KOPT-K1 (cell line): ENCODE measurements around the gene UVSSA.
"Not testable (repeated sequence)": the region's sequence is repeated elsewhere in the genome, so short reads cannot be mapped to it uniquely, and the experiment has no call there.

Experiments used
- H3K27ac ChIP-seq: fragments of 200-600 bp; sonication (generic); 2 replicates; pipeline ENCODE4 v1.5.1; 2016; ENCODE audit warnings: antibody characterized with exemption, mild to moderate bottlenecking, low read depth, low read length; ENCODE audit not compliant: poor library complexity, severe bottlenecking
- H3K36me3 ChIP-seq: fragments of 200-600 bp; sonication (generic); 2 replicates; pipeline ENCODE4 v1.5.1; 2017; ENCODE audit warnings: antibody characterized with exemption, mild to moderate bottlenecking, low read length, moderate library complexity; ENCODE audit not compliant: insufficient read depth
- H3K9me3 ChIP-seq: fragments of 200-600 bp; sonication (generic); 2 replicates; pipeline ENCODE4 v1.5.1; 2017; ENCODE audit warnings: antibody characterized with exemption, low read length, mild to moderate bottlenecking; ENCODE audit not compliant: insufficient read depth, poor library complexity, severe bottlenecking

UVSSA gene

GRCh38 chr4:1377606-1378261 lies 30.7 kb downstream of the UVSSA start:
- Histone ChIP-seq H3K9me3 (no peaks in the 10 kb centered on the region), H3K36me3 (no peaks in the 10 kb centered on the region), H3K27ac (no peak overlapping the region)

DNA sequence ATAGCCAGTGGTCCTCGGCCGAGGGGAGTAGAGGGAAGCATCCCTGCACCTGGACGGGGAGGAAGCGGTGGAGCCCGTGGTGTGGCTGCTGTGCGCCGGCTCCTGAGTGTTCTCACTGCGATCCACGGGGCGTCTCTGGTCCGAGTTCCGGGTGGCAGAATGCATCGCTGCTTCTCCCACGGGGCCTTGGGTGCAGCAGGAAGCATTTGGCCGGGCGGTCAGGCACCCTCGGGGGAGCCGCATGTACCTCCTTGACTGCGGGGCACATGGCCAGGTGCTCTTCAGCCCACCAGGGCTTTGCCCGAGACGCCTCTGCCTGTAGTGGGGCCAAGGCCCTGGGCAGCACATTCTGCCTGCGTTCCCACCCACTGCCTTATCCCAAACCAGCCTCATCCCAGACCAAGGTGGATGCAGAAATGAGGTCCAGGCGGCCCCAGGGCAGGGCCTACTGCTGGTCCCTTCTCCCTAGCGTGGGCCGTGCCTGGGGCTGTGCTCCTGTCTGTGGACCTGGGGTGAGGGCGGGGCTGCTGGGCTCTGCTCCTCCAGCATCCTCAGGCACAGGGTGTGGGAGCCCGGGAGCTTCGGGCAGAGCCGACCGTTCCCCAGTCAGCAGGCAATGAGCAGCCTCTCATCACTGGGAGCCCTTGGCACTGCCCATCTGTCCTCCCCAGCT lies 31.7 kb downstream of the UVSSA start:
- Histone ChIP-seq H3K9me3 (no peaks in the 10 kb centered on the region), H3K27ac (no peak overlapping the region), H3K36me3 (no peaks in the 10 kb centered on the region)

DNA sequence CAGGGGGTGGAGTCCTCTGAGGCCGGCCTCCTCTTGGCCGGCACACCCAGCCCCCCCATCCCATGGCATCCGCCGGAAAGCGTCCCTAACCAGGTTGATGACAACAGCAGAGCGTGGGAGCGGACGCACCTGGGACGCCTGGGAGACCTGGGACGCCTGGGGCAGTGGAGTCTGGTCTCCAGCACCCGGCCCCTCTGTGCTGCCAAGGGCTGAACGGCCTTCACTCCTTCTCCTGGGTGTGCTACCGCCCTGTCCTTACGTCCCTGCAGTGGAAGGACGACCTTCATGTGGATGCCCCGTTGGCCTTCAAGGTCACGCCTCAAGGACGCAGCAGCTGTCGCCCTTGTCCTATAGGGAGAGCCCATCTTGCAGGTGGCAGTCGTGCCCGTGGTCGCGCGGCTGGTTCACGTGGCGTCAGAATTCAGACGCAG lies 32.4 kb downstream of the UVSSA start:
- Histone ChIP-seq H3K9me3 (no peaks in the 10 kb centered on the region), H3K36me3 (no peaks in the 10 kb centered on the region), H3K27ac (no peak overlapping the region)

- no peaks in the 10 kb centered on the region for H3K9me3 ChIP-seq
- no peak overlapping the region for H3K27ac ChIP-seq
- no peaks in the 10 kb centered on the region for H3K36me3 ChIP-seq
These were observed 32.9 kb downstream of the UVSSA start for GRCh38 chr4:1379801-1380331.

- no peak overlapping the region for H3K27ac ChIP-seq
- no peaks in the 10 kb centered on the region for H3K9me3 ChIP-seq
- no peaks in the 10 kb centered on the region for H3K36me3 ChIP-seq
These were observed 33.6 kb downstream of the UVSSA start for GRCh38 chr4:1380368-1381151.

DNA sequence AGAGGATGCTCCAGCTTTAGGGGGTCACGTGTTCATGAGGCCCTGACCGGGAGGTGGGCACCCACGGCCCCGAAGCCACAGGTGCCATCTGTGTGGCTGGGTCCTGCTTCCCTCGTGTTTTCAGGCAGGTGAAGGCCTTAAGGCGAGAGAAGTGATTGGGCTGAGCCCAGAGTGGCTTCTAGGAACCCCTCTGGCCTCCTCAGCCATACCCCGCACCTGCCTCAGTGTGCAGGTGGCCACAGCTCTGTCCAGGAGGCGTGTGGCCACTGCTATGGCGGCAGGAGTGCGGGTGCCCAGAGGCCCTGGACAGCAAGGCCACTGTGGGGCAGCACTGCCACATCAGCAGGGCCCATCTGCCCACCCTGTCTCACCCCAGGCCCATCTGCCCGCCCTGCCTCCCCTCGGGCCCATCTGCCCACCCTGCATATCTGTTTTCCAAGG lies 34.2 kb downstream of the UVSSA start:
- Histone ChIP-seq H3K27ac (no peak overlapping the region), H3K9me3 (no peaks in the 10 kb centered on the region), H3K36me3 (no peaks in the 10 kb centered on the region)

- Histone ChIP-seq H3K9me3 (no peaks in the 10 kb centered on the region), H3K36me3 (no peaks in the 10 kb centered on the region), H3K27ac (no peak overlapping the region)
These were observed 35.0 kb downstream of the UVSSA start for GRCh38 chr4:1381944-1382541.

DNA sequence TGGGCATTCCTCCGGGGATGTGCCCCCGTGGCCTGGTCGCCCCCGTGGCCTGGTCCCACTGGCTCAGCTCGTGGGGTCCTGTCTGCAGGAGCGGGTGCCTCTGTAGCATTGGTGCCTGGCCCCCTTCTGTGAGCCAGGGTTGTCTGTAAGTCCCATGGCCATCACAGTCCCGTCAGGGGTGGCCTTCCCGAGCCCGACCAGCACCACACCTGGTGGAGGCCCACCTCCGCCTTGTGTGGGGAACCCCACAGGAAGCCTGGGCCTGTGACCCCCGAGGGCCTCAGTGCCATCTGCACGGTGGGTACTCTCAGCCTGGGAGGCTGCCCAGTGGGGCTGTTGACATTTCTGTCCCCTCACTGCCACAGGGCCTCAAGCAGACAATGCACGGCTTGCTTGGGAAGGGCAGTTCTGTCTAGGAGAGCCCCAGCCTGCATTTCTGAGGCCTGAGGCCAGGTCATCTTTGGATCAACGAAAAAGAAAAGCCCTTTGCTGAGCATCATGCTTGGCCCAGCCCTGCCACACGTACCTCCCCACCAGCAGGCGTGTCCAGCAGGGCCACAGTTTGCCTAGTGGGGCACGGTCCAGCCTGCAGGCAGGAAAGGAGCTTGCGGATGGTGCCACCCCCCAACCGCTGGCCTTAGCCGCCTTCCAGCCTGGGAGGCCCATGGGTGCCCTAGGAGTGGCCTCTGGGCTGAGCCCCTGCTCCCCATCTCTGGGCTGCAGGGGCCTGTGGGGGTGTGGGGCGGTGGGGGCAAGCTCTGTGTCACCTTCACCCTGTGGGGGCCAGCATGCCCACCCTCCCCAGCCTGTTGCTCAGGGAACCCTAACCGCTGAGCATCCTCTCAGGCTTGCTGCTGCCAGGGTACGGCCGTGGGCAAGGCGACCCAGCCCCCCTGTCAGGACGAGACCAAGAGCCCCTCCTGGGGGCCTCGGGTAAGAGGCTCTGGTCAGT lies 36.0 kb downstream of the UVSSA start:
- Histone ChIP-seq H3K9me3 (peaks cover 4% of the 10 kb centered on the region), H3K36me3 (no peaks in the 10 kb centered on the region)

GRCh38 chr4:1383728-1384591 lies 37.0 kb downstream of the UVSSA start:
- H3K27ac ChIP-seq: no peak overlapping the region
- H3K9me3 ChIP-seq: peaks cover 13% of the 10 kb centered on the region
- no peaks in the 10 kb centered on the region for H3K36me3 ChIP-seq

More for the DNA sequence above, 36.0 kb downstream of the UVSSA start:
- no peak overlapping the region for H3K27ac ChIP-seq

DNA sequence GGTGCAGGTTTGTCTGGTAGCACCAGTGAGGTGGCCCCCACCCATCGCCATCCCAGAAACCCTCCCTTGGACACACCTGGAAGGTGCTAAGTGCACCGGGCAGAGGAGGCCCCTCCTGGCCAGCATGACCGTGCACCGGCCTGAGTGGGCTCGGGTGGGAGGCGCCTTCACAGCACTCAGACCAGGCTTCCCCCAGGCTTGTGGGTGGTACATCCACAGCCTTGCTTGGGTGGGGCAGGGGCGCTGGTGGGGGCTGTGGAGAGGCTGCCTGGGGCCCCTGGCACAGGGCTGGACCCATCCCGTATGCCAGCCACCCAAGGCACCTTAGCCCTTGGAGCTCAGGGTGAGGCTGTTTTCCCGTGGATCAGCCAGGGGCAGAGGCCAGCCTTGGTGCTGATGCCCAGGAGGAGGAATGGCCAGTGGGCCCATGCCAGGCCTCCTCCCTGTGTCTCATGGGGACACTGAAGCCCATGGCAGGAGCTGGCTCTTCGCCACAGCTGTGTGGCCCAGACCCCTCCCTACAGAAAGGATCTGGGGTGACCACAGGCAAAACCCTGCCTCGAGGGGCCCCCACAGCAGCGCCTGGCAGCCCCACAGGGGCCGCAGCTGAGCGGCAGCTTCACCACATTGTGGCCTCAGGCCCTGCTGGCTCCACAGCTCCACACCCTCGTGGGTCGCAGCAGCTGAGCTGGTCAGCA lies 37.8 kb downstream of the UVSSA start:
- Histone ChIP-seq H3K9me3 (peaks cover 16% of the 10 kb centered on the region), H3K36me3 (no peaks in the 10 kb centered on the region), H3K27ac (no peak overlapping the region)

GRCh38 chr4:1385373-1386340 lies 38.6 kb downstream of the UVSSA start:
- Histone ChIP-seq H3K27ac (no peak overlapping the region), H3K36me3 (no peaks in the 10 kb centered on the region)

GRCh38 chr4:1393363-1393762 lies 46.4 kb downstream of the UVSSA start:
- peaks cover 46% of the 10 kb centered on the region for H3K9me3 ChIP-seq
- H3K36me3 ChIP-seq, H3K27ac ChIP-seq: not testable (repeated sequence)

More at GRCh38 chr4:1385373-1386340, 38.6 kb downstream of the UVSSA start:
- H3K9me3 ChIP-seq: peaks cover 20% of the 10 kb centered on the region
